MM.1S (cell line): ENCODE data around the gene MICALL1.

Source experiments
- DNase-seq: peaks from one replicate; pipeline ENCODE4 v3.0.0-alpha.2; 2015
- H2AFZ ChIP-seq: fragments of 300-600 bp; sonication (generic); 2 replicates; pipeline ENCODE4 v1.6.0; 2016; ENCODE audit warnings: antibody characterized with exemption, low read length
- H3F3A ChIP-seq: fragments of 300-600 bp; sonication (generic); 2 replicates; pipeline ENCODE4 v1.6.1; 2016; ENCODE audit warnings: mild to moderate bottlenecking, antibody characterized with exemption, low read length, moderate library complexity, mixed read lengths; ENCODE audit not compliant: insufficient read depth
- H3K27ac ChIP-seq: fragments of 300-600 bp; sonication (generic); 2 replicates; pipeline ENCODE4 v1.5.1; 2016; ENCODE audit warnings: mild to moderate bottlenecking, low read length
- H3K27me3 ChIP-seq: fragments of 300-600 bp; sonication (generic); replicated peaks from 2 replicates; pipeline ENCODE4 v1.6.0; 2016; ENCODE audit warnings: low read length; ENCODE audit not compliant: insufficient read depth
- H3K36me3 ChIP-seq: fragments of 300-600 bp; sonication (generic); replicated peaks from 2 replicates; pipeline ENCODE4 v1.6.1; 2016; ENCODE audit warnings: mild to moderate bottlenecking, low read length, mixed read lengths; ENCODE audit not compliant: insufficient read depth
- H3K4me1 ChIP-seq: fragments of 300-600 bp; sonication (generic); 2 replicates; pipeline ENCODE4 v1.6.1; 2016; ENCODE audit warnings: low read length, mixed read lengths
- H3K4me2 ChIP-seq: fragments of 300-600 bp; sonication (generic); 2 replicates; pipeline ENCODE4 v1.6.0; 2016; ENCODE audit warnings: low read depth, low read length
- H3K4me3 ChIP-seq: fragments of 300-600 bp; sonication (generic); 2 replicates; pipeline ENCODE4 v1.5.1; 2016; ENCODE audit warnings: low read length, mixed read lengths
- H3K79me2 ChIP-seq: fragments of 300-600 bp; sonication (generic); 2 replicates; pipeline ENCODE4 v1.6.1; 2016; ENCODE audit warnings: mixed run types, low read length, mixed read lengths
- H3K9ac ChIP-seq: fragments of 300-600 bp; sonication (generic); 2 replicates; pipeline ENCODE4 v1.6.1; 2016; ENCODE audit warnings: low read length, mixed read lengths
- H3K9me2 ChIP-seq: fragments of 300-600 bp; sonication (generic); replicated peaks from 2 replicates; pipeline ENCODE4 v1.6.1; 2016; ENCODE audit warnings: mild to moderate bottlenecking, low read length, mixed read lengths; ENCODE audit not compliant: insufficient read depth
- H3K9me3 ChIP-seq: fragments of 300-600 bp; sonication (generic); replicated peaks from 2 replicates; pipeline ENCODE4 v1.6.1; 2016; ENCODE audit warnings: mild to moderate bottlenecking, low read length, mixed read lengths; ENCODE audit not compliant: insufficient read depth
- H4K20me1 ChIP-seq: fragments of 300-600 bp; sonication (generic); 2 replicates; pipeline ENCODE4 v1.6.1; 2016; ENCODE audit warnings: mild to moderate bottlenecking, low read length, moderate library complexity, mixed read lengths; ENCODE audit not compliant: insufficient read depth
- CTCF ChIP-seq: fragments of 300-600 bp; sonication (generic); IDR thresholded peaks from 2 replicates; pipeline ENCODE4 v1.5.1; 2016; ENCODE audit warnings: antibody characterized with exemption, low read length, mixed read lengths
- EZH2 ChIP-seq: fragments of 300-600 bp; sonication (generic); optimal IDR thresholded peaks from 2 replicates; pipeline ENCODE3; 2017; ENCODE audit warnings: low read depth, mild to moderate bottlenecking, antibody characterized with exemption, low read length, mixed read lengths
- EZH2phosphoT487 ChIP-seq: fragments of 300-600 bp; sonication (generic); IDR thresholded peaks from 2 replicates; pipeline ENCODE4 v1.6.1; 2018; ENCODE audit warnings: antibody characterized with exemption, low read length

The MICALL1 gene

DNA sequence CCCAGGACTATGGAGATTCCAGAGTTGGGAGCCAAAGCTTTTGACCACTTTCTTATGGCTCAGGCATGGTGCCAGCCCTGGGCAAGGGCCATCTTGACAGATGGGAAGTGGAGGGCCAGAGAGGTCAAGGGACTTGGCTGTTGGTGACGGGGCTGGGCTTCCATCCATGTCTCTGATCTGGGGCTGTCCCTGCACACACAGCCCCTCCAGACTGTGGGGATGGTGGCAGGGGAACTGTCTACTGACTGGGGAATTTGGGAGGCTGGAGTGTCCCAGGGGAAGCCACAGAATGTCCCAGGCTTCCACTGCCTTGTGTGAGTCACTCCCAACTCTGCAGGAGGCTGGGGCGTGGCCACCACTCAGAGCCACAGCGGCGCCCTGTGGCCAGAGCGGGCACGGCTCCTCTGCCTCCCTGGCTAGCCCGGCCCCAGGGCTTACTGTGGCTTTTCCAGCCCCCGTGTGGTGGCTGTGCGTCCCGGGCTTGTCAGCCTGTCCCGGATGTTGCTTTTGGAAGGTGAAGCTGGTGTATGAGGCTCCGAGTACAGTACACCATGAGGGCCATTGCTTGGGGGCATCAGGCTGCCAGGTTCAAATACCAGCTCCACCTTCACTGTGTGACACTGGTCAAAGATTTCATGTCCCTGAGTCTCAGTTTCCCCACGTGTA lies 27.7 kb downstream of the MICALL1 start:
- H3K4me3 ChIP-seq: no peak overlapping the region
- no peaks in the 10 kb centered on the region for H3K9me3 ChIP-seq
- H3K4me1 ChIP-seq: peaks cover 6% of the 10 kb centered on the region
- H3K79me2 ChIP-seq: no peaks in the 10 kb centered on the region
- no peak overlapping the region; the same call in 1 of the 2 replicates for H3K9ac ChIP-seq
- no peaks in the 10 kb centered on the region for H4K20me1 ChIP-seq
- 0 out of 2 replicates have a peak overlapping the region, but pooled peaks have one; percentile 39 for H2AFZ ChIP-seq
- no peaks in the 10 kb centered on the region for H3K27me3 ChIP-seq
- H3K4me2 ChIP-seq: peak overlapping the region; percentile 44
- H3K36me3 ChIP-seq: no peaks in the 10 kb centered on the region
- TF ChIP-seq EZH2phosphoT487 (no peak), EZH2 (no peak), CTCF (peak; percentile 98)
- peak; percentile 81 for DNase-seq
- no peak overlapping the region for H3K27ac ChIP-seq
- H3F3A ChIP-seq: peaks cover 3% of the 10 kb centered on the region; the same call in 1 of the 2 replicates
- no peaks in the 10 kb centered on the region for H3K9me2 ChIP-seq

DNA sequence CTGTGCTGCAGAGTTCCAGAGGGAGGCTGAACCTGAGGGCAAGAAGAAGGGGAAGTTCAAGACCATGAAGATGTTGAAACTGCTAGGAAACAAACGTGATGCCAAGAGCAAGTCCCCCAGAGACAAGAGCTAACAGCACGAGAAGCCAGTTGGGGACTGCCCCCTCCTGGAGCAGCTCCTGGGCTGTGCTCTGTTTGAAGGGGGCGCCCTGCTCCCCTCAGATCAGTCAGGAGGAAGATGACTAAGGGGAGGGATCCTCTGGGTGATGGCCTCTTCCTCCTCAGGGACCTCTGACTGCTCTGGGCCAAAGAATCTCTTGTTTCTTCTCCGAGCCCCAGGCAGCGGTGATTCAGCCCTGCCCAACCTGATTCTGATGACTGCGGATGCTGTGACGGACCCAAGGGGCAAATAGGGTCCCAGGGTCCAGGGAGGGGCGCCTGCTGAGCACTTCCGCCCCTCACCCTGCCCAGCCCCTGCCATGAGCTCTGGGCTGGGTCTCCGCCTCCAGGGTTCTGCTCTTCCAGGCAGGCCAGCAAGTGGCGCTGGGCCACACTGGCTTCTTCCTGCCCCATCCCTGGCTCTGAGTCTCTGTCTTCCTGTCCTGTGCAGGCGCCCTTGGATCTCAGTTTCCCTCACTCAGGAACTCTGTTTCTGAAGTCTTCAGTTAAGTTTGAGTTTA lies 34.7 kb downstream of the MICALL1 start:
- Histone ChIP-seq H3K4me2 (no peak overlapping the region), H3K9me2 (no peaks in the 10 kb centered on the region), H3F3A (no peaks in the 10 kb centered on the region)

DNA sequence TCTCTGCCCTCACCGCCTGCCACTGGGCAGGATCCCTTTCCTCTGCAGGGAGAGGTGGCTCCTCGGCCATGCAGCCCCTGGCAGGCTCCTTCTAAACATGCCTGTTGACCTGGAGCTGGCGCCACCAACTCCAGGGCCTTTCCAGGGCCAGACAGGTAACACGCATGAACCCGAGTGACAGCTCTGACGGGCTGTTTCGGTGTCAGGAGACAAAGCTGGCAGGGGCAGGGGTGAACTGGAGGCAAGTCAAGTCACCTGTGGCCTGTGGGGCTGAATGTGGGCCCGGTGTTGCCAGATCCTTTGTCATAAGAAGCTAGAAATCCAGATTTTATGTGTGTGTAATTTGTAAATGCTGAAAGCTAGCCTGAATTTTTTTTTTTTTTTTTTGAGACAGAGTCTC lies 36.0 kb downstream of the MICALL1 start:
- Histone ChIP-seq H3K4me1 (no peaks in the 10 kb centered on the region), H3K36me3 (no peaks in the 10 kb centered on the region), H3K9me3 (no peaks in the 10 kb centered on the region), H2AFZ (no peak overlapping the region), H3K79me2 (no peaks in the 10 kb centered on the region), H4K20me1 (no peaks in the 10 kb centered on the region), H3K9me2 (no peaks in the 10 kb centered on the region), H3K27me3 (no peaks in the 10 kb centered on the region), H3K4me3 (no peak overlapping the region), H3K9ac (no peak overlapping the region), H3K27ac (no peak overlapping the region), H3F3A (no peaks in the 10 kb centered on the region), H3K4me2 (no peak overlapping the region)
- no peak for DNase-seq
- TF ChIP-seq CTCF: no peak
- no peak for TF ChIP-seq EZH2
- TF ChIP-seq EZH2phosphoT487: no peak

More for the DNA sequence above, 34.7 kb downstream of the MICALL1 start:
- no peak for DNase-seq
- Histone ChIP-seq H3K36me3 (no peaks in the 10 kb centered on the region), H3K4me1 (no peaks in the 10 kb centered on the region), H3K9ac (no peak overlapping the region), H4K20me1 (no peaks in the 10 kb centered on the region), H2AFZ (no peak overlapping the region), H3K4me3 (no peak overlapping the region), H3K27me3 (no peaks in the 10 kb centered on the region), H3K79me2 (no peaks in the 10 kb centered on the region), H3K9me3 (no peaks in the 10 kb centered on the region), H3K27ac (no peak overlapping the region)
- TF ChIP-seq EZH2phosphoT487 (no peak), CTCF (no peak), EZH2 (no peak)
